GM11168 (cell line): ENCODE measurements around the gene DIDO1.
"Not testable (repeated sequence)": the region's sequence is repeated elsewhere in the genome, so short reads cannot be mapped to it uniquely, and the experiment has no call there.

Source experiments
- in situ Hi-C: fragments of 300-500 bp; cut with MboI; formaldehyde crosslinking; loops from one replicate; pipeline ENCODE4 v1.12.0; 2022; ENCODE audit warnings: low sequenced_read_pairs; ENCODE audit not compliant: unreplicated experiment

The DIDO1 gene

GRCh38 chr20:62962891-62963613 lies 36.7 kb upstream of the DIDO1 start:
- in situ Hi-C loops, result no loop called here

GRCh38 chr20:62962221-62962879 lies 36.0 kb upstream of the DIDO1 start:
- in situ Hi-C loops, result no loop called here

GRCh38 chr20:62961799-62962198 lies 35.5 kb upstream of the DIDO1 start:
- in situ Hi-C loops, result no loop called here

GRCh38 chr20:62961310-62961783 lies 35.0 kb upstream of the DIDO1 start:
- in situ Hi-C loops, result no loop called here

GRCh38 chr20:62960446-62961309 lies 34.4 kb upstream of the DIDO1 start:
- in situ Hi-C loops, result not testable (repeated sequence)

- in situ Hi-C loops, result no loop called here
Measured at GRCh38 chr20:62959998-62960436, 33.7 kb upstream of the DIDO1 start.

- in situ Hi-C loops, result no loop called here
Measured at GRCh38 chr20:62959101-62959971, 33.0 kb upstream of the DIDO1 start.

- in situ Hi-C loops, result no loop called here
Measured at GRCh38 chr20:62958388-62959100, 32.2 kb upstream of the DIDO1 start.

GRCh38 chr20:62957136-62958117 lies 31.1 kb upstream of the DIDO1 start:
- in situ Hi-C loops, result no loop called here

GRCh38 chr20:62956387-62957135 lies 30.3 kb upstream of the DIDO1 start:
- in situ Hi-C loops, result no loop called here

GRCh38 chr20:62955519-62956386 lies 29.4 kb upstream of the DIDO1 start:
- in situ Hi-C loops, result no loop called here

- in situ Hi-C loops, result no loop called here
Measured at GRCh38 chr20:62953839-62954703, 27.8 kb upstream of the DIDO1 start.

- in situ Hi-C loops, result no loop called here
Measured at GRCh38 chr20:62952968-62953838, 26.9 kb upstream of the DIDO1 start.

GRCh38 chr20:62952373-62952967 lies 26.2 kb upstream of the DIDO1 start, which contains the start of gene SLC17A9:
TSS of gene SLC17A9 (plus strand) at chr20:62952709. CDS start at chr20:62952831, 122 bp downstream.
- in situ Hi-C loops, result no loop called here
